ENCODE measurements around the gene CFAP92.

CFAP92 gene

GRCh38 chr3:128993461-128994172, at the start of gene CFAP92:
CFAP92 (minus strand) TSS chr3:128994076; CDS start chr3:128993304, 772 bp downstream.
- peaks cover 9% of the 10 kb centered on the region for H3K27me3 Mint-ChIP-seq (ENCODE audit: low read depth)
- H3K36me3 Mint-ChIP-seq (ENCODE audit: low read depth), result no peaks in the 10 kb centered on the region
- peak within 1 kb of the TSS; percentile 72 for H3K4me3 Mint-ChIP-seq
- H3K4me1 Mint-ChIP-seq (ENCODE audit: low read depth), result peaks cover 9% of the 10 kb centered on the region
- H3K9me3 Mint-ChIP-seq, result no peaks in the 10 kb centered on the region
- DNase-seq (ENCODE audit: low spot score), result peak; percentile 88
- peak within 1 kb of the TSS; percentile 47 for H3K27ac Mint-ChIP-seq

- no peaks in the 10 kb centered on the region for H3K36me3 Mint-ChIP-seq (ENCODE audit: low read depth)
- no peak overlapping the region for H3K4me3 Mint-ChIP-seq
- peaks cover 51% of the 10 kb centered on the region for H3K27me3 Mint-ChIP-seq (ENCODE audit: low read depth)
- H3K9me3 Mint-ChIP-seq, result no peaks in the 10 kb centered on the region
- H3K4me1 Mint-ChIP-seq (ENCODE audit: low read depth), result peaks cover 4% of the 10 kb centered on the region
- H3K27ac Mint-ChIP-seq, result no peak overlapping the region
- no peak for DNase-seq (ENCODE audit: low spot score)
Measured at GRCh38 chr3:129040579-129041300, 46.9 kb upstream of the CFAP92 start.

- Mint-ChIP-seq H3K27me3 (ENCODE audit: low read depth) (peaks cover 47% of the 10 kb centered on the region), H3K27ac (no peak overlapping the region), H3K36me3 (ENCODE audit: low read depth) (no peaks in the 10 kb centered on the region), H3K9me3 (no peaks in the 10 kb centered on the region), H3K4me3 (no peak overlapping the region), H3K4me1 (ENCODE audit: low read depth) (peaks cover 4% of the 10 kb centered on the region)
- no peak for DNase-seq (ENCODE audit: low spot score)
Measured at GRCh38 chr3:129040039-129040336, 46.1 kb upstream of the CFAP92 start.

GRCh38 chr3:129039271-129040038, 45.6 kb upstream of the CFAP92 start:
- no peak overlapping the region for H3K27ac Mint-ChIP-seq
- H3K4me3 Mint-ChIP-seq, result no peak overlapping the region
- H3K27me3 Mint-ChIP-seq (ENCODE audit: low read depth), result peaks cover 42% of the 10 kb centered on the region
- no peaks in the 10 kb centered on the region for H3K9me3 Mint-ChIP-seq
- H3K4me1 Mint-ChIP-seq (ENCODE audit: low read depth), result peaks cover 4% of the 10 kb centered on the region
- no peaks in the 10 kb centered on the region for H3K36me3 Mint-ChIP-seq (ENCODE audit: low read depth)
- no peak for DNase-seq (ENCODE audit: low spot score)

GRCh38 chr3:129038121-129038855, 44.4 kb upstream of the CFAP92 start:
- Mint-ChIP-seq H3K27me3 (ENCODE audit: low read depth) (peaks cover 33% of the 10 kb centered on the region), H3K4me3 (no peak overlapping the region), H3K36me3 (ENCODE audit: low read depth) (no peaks in the 10 kb centered on the region), H3K4me1 (ENCODE audit: low read depth) (peaks cover 4% of the 10 kb centered on the region), H3K27ac (no peak overlapping the region), H3K9me3 (no peaks in the 10 kb centered on the region)
- DNase-seq (ENCODE audit: low spot score), result no peak

GRCh38 chr3:129037093-129037419, 43.2 kb upstream of the CFAP92 start:
- Mint-ChIP-seq H3K36me3 (ENCODE audit: low read depth) (no peaks in the 10 kb centered on the region), H3K27ac (no peak overlapping the region), H3K27me3 (ENCODE audit: low read depth) (peaks cover 22% of the 10 kb centered on the region), H3K4me1 (ENCODE audit: low read depth) (peaks cover 4% of the 10 kb centered on the region), H3K9me3 (no peaks in the 10 kb centered on the region), H3K4me3 (no peak overlapping the region)
- DNase-seq (ENCODE audit: low spot score), result no peak

- Mint-ChIP-seq H3K27me3 (ENCODE audit: low read depth) (peaks cover 16% of the 10 kb centered on the region), H3K36me3 (ENCODE audit: low read depth) (no peaks in the 10 kb centered on the region), H3K9me3 (no peaks in the 10 kb centered on the region), H3K4me3 (no peak overlapping the region), H3K27ac (no peak overlapping the region), H3K4me1 (ENCODE audit: low read depth) (peaks cover 4% of the 10 kb centered on the region)
- DNase-seq (ENCODE audit: low spot score), result no peak
Measured at GRCh38 chr3:129036222-129037092, 42.6 kb upstream of the CFAP92 start.

- no peak overlapping the region for H3K4me3 Mint-ChIP-seq
- H3K27me3 Mint-ChIP-seq (ENCODE audit: low read depth), result peaks cover 14% of the 10 kb centered on the region
- peaks cover 4% of the 10 kb centered on the region for H3K4me1 Mint-ChIP-seq (ENCODE audit: low read depth)
- no peaks in the 10 kb centered on the region for H3K9me3 Mint-ChIP-seq
- H3K27ac Mint-ChIP-seq, result no peak overlapping the region
- no peaks in the 10 kb centered on the region for H3K36me3 Mint-ChIP-seq (ENCODE audit: low read depth)
- DNase-seq (ENCODE audit: low spot score), result no peak
Measured at GRCh38 chr3:129035360-129036221, 41.7 kb upstream of the CFAP92 start.

GRCh38 chr3:129034642-129035041, 40.8 kb upstream of the CFAP92 start:
- no peaks in the 10 kb centered on the region for H3K36me3 Mint-ChIP-seq (ENCODE audit: low read depth)
- DNase-seq (ENCODE audit: low spot score), result no peak
- peaks cover 5% of the 10 kb centered on the region for H3K27me3 Mint-ChIP-seq (ENCODE audit: low read depth)
- no peak overlapping the region for H3K27ac Mint-ChIP-seq
- no peaks in the 10 kb centered on the region for H3K9me3 Mint-ChIP-seq
- H3K4me3 Mint-ChIP-seq, result no peak overlapping the region
- peaks cover 4% of the 10 kb centered on the region for H3K4me1 Mint-ChIP-seq (ENCODE audit: low read depth)

- Mint-ChIP-seq H3K27ac (no peak overlapping the region), H3K9me3 (no peaks in the 10 kb centered on the region), H3K27me3 (ENCODE audit: low read depth) (peaks cover 5% of the 10 kb centered on the region), H3K4me1 (ENCODE audit: low read depth) (peaks cover 4% of the 10 kb centered on the region), H3K4me3 (no peak overlapping the region), H3K36me3 (ENCODE audit: low read depth) (no peaks in the 10 kb centered on the region)
- DNase-seq (ENCODE audit: low spot score), result no peak
Measured at GRCh38 chr3:129033633-129034321, 39.9 kb upstream of the CFAP92 start.

- Mint-ChIP-seq H3K4me1 (ENCODE audit: low read depth) (peaks cover 4% of the 10 kb centered on the region), H3K36me3 (ENCODE audit: low read depth) (no peaks in the 10 kb centered on the region), H3K4me3 (no peak overlapping the region), H3K27me3 (ENCODE audit: low read depth) (peaks cover 5% of the 10 kb centered on the region), H3K9me3 (no peaks in the 10 kb centered on the region), H3K27ac (no peak overlapping the region)
- no peak for DNase-seq (ENCODE audit: low spot score)
Measured at GRCh38 chr3:129033151-129033550, 39.3 kb upstream of the CFAP92 start.

- DNase-seq (ENCODE audit: low spot score), result no peak
- H3K36me3 Mint-ChIP-seq (ENCODE audit: low read depth), result no peaks in the 10 kb centered on the region
- H3K9me3 Mint-ChIP-seq, result no peaks in the 10 kb centered on the region
- H3K27me3 Mint-ChIP-seq (ENCODE audit: low read depth), result peaks cover 5% of the 10 kb centered on the region
- H3K4me1 Mint-ChIP-seq (ENCODE audit: low read depth), result peaks cover 4% of the 10 kb centered on the region
- no peak overlapping the region for H3K4me3 Mint-ChIP-seq
- H3K27ac Mint-ChIP-seq, result no peak overlapping the region
Measured at GRCh38 chr3:129032716-129033115, 38.8 kb upstream of the CFAP92 start.

All from T-helper 2 cell treated with Interferon-gamma antibody and Interleukin-4, amounts not matched to agents 5 μg/mL and 100 μg/mL, for 36 hours (primary cell).